ENCODE results near the gene ORMDL1. TPM values are rescaled to one million over a fixed set of nuclear protein-coding genes. Genes with fewer than 3 reads are reported as not detected.
A peak's percentile ranks its signal among the peaks of the same experiment; 100 is the strongest.

The ORMDL1 gene
- total and polyA plus RNA-seq, 2 of the 13 experiments (the other 11 are each of a cell fraction or from before 2014, with no cell fraction given) = 67.5 to 160 TPM

- TF ChIP-seq GRHL1 (CRISPR knock-in tag; conservative IDR thresholded peaks at IDR 0.05) = no peak
- TF ChIP-seq TBP (CRISPR knock-in tag; IDR thresholded peaks at IDR 0.05) = no peak
- TF ChIP-seq RFXANK (CRISPR knock-in tag; IDR thresholded peaks at IDR 0.05) = no peak
- peak; percentile 60; the same call in 1 of the 2 replicates for TF ChIP-seq ZNF430 (CRISPR knock-in tag; IDR thresholded peaks at IDR 0.05)
- TF ChIP-seq SMARCC2 (IDR thresholded peaks at IDR 0.05) = no peak
- TF ChIP-seq ZBTB40 (IDR thresholded peaks at IDR 0.05) = peak; percentile 59
- TF ChIP-seq ZBTB40 (CRISPR knock-in tag; IDR thresholded peaks at IDR 0.05) = peak; percentile 72
- TF ChIP-seq SOX5 (CRISPR knock-in tag; IDR thresholded peaks at IDR 0.05; ENCODE audit: borderline replicate concordance) = no peak
- TF ChIP-seq ZNF572 (CRISPR knock-in tag; IDR thresholded peaks at IDR 0.05) = no peak; the same call in 1 of the 2 replicates
- TF ChIP-seq ZNF136 (CRISPR knock-in tag; IDR thresholded peaks at IDR 0.05; ENCODE audit: low read depth) = no peak
- TF ChIP-seq KMT2A (CRISPR knock-in tag; IDR thresholded peaks at IDR 0.05) = peak; percentile 96
- no peak for TF ChIP-seq HMGA1 (CRISPR knock-in tag; conservative IDR thresholded peaks at IDR 0.05)
- no peak for TF ChIP-seq ZNF34 (CRISPR knock-in tag; IDR thresholded peaks at IDR 0.05; ENCODE audit: borderline replicate concordance)
- TF ChIP-seq REL (CRISPR knock-in tag; conservative IDR thresholded peaks at IDR 0.05) = no peak
- TF ChIP-seq GPBP1L1 (CRISPR knock-in tag; IDR thresholded peaks at IDR 0.05) = no peak
- peak; percentile 95 for TF ChIP-seq PHF8 (CRISPR knock-in tag; IDR thresholded peaks at IDR 0.05)
Measured at GRCh38 chr2:189762551-189763298, 21.4 kb downstream of the ORMDL1 start, which contains the start of gene OSGEPL1 (continued).
